Fibroblast of lung (primary cell): ENCODE results near the gene TENM3.

Source experiments
- CTCF ChIP-seq, 2 donors: IDR thresholded peaks in 1 of 2; conservative IDR thresholded peaks in 1 of 2; 1 replicate in 1 of 2; 2 replicates in 1 of 2; pipeline ENCODE4 v1.5.1; 2011 to 2012; ENCODE audit warnings: low read length in 2 of 2, control low read depth in 1 of 2, inconsistent platforms in 1 of 2, low read depth in 1 of 2, mild to moderate bottlenecking in 1 of 2
- EZH2 ChIP-seq: IDR thresholded peaks from 2 replicates; pipeline ENCODE4 v1.5.1; 2012; ENCODE audit warnings: low read length, control low read depth, mild to moderate bottlenecking; ENCODE audit errors: missing control alignments

- TF ChIP-seq EZH2 (no peak), CTCF (conservative IDR thresholded peaks at IDR 0.05 in 1 of 2, IDR thresholded peaks at IDR 0.05 in 1 of 2; ENCODE audit: low read depth in 1 of 2, low read length in 2 of 2) (no peak)
These were observed 171.9 kb downstream of the TENM3 start for GRCh38 chr4:182415116-182415515.
